GM18870 (cell line): Measurements from ENCODE around the gene PNMA6F.
"Not testable (repeated sequence)": the region's sequence is repeated elsewhere in the genome, so short reads cannot be mapped to it uniquely, and the experiment has no call there.

Experiments
- ATAC-seq: cut with Tn5 transposase; IDR thresholded peaks from one replicate; pipeline ENCODE4 v1.9.1; 2021; ENCODE audit warnings: moderate library complexity; ENCODE audit not compliant: unreplicated experiment

Gene PNMA6F

DNA sequence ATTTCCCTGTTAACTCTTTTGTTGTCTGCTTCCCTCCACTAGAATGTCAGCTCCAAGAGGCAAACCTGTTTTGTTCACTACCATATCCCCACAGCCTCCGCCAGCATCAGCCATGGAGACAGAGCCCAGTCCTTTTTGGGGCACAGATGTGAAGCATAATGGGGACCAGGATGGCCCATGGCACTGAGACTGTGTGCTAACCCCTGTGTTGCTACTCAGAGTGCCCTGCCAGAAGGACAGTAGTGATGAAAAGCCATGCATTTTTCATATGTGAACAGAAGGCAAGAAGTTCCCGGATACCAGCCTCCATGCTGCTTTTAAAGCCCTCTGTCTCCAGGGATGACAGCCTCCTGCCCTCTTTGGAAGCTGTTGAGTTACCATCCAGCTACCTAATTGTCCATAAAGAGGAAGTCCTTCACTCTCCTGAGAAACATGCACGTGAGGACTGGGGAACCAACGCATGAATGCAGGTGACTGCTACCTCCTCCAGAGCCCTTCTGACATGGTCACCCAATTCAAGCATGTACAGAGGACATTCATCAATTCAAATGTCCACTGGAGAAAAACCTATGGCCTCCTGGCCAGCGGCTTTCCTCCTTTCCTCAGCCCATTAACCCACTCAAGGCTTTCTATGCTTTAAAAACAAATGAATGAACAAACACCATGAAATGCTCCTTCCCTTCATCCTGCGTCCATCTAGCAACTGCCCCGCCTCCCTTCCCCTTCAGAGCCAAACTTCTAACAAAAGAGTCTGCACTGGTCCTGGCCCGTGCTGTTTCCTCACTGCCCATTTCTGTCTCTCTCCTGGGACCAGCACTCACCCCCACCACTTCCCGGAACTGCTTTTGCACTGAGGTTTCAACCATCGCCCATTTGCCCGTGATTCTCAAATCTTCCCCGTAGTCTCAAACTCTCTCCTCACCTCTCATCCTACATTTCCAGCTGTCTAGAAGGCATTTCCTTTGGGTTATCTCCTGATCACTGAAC lies 18.0 kb downstream of the PNMA6F start:
- no peak for ATAC-seq

DNA sequence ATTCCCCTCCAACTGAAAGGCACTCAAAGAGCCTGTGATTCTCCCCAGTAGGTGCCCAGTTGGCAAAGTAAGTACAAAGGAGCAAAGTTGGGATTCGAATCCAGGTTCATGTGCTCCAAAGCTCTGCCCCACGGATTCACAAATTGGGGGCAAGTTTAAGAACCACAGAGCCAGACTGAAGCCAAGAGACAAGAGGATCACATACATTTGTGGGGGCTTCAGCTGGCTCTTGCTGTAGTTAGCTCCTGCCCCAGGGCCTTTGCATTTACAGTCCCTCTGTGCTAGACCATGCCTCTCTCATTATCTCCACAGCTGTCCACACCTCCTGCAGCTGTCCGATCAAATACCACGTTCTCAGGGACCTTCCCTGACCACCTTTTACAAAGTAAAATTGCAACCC lies 18.8 kb downstream of the PNMA6F start:
- no peak for ATAC-seq

DNA sequence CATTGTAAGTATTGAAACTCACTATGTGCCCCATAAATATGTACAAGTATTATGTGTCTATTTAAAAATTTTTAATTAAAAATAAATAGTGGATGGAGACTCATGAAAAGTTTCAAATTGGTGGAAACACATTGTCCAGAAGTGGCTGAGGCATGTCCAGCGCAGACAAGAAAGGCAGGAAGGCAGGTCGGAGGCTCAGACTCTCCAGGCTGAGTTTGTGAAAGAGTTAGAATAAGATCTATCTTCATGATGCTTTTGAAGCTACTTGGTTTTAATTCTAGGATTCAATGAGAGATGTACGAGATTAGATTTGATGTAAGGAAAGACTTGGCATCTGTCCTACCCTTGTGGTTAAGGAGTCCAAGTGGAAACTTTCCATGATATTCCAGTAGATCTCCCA lies 19.8 kb downstream of the PNMA6F start:
- no peak for ATAC-seq

DNA sequence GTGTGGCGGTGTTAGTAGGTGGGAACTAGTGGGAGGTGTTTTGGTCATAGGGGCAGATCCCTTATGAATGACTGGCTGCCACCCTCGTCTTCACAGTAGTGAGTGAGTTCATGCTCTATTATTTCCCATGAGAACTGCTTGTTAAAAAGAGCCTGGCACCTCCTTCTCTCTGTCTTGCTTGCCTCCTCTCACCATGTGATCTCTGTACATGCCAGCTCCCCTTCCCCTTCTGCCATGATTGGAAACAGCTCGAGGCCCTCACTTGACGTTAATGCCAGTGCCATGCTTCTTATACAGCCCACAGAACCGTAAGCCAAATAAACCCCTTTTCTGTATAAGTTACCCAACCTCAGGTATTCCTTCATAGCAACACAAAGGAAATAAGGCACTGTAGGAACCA lies 21.7 kb downstream of the PNMA6F start:
- no peak for ATAC-seq

DNA sequence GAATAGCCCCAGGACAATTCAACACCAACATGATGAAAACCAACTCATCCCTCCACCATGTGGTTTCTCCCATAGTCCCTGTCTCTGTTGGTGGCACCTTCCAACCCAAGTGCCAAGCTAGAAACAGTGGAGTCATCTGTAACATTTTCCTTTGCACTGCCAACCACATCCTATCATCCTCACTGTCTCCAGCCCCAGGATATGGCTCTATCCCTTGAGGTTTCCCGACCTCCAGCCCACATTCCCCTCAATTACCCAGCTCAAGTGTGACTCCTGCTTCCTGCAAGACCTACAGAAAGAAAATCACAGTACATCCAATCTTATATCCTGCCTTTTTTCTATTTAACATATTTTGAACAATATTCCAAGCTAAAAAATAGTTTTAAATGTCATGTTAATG lies 24.2 kb downstream of the PNMA6F start:
- no peak for ATAC-seq

DNA sequence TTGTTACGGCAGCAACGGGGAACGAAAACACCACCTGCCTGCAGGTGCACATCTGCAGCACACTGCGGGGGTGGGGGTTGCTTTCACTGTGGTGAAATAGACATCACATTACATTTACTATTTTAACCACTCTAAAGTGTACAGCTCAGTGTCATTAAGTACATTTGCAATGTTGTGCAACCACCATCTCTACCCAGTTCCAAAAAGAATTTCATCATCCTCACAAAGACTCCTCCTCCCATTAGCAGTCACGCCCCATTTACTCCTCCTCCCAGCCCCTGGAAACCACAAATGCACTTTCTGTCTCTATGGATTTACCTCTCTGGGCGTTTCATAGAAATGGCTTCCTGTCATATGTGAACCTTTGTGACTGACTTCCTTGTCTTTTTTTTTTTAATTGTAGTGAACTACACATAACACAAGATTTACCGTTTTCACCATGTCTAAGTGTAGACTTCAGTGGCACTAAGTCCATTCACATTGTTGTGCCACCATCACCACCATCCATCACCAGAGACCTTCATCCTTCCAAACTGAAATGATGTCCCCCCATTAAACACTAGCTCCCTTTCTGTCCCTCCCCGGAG lies 28.0 kb downstream of the PNMA6F start:
- ATAC-seq, result not testable (repeated sequence)

DNA sequence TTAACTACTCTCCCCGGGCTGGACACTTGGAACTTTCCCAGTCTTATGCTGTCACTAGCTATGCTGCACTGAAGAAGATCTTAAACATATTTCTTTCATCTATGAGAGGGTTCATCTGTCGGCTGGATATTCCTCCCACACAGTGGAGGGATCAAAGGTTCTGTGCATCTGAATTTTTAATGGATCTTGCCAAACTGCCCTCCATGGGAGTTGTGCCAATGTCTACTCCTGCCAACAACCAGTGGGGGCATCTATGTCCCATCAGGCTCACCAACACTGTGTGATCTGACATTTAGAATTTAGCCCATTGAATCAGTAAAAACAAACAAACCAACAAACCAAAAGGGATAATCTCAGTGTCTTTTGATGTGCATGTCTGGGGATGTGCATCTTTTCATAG lies 32.8 kb downstream of the PNMA6F start:
- ATAC-seq, result not testable (repeated sequence)

DNA sequence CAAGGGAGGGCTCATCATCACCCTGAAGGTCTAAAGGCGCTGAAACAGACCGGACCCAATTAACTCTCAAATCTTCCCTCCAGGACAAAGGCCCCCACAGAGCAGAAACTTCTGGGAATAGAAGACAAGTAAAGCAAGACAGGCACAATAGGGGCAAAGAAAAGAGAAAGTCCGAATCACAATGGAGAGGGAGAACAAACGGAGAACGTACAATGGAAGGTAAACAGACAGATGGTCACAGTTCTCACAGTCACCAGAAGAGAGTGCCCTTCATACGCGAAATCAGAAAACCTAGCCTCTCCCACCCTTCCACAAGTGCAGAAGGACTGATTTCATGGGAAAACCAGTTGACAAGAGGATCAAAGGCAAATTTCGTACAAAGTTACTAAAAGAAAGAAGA lies 35.9 kb downstream of the PNMA6F start:
- not testable (repeated sequence) for ATAC-seq

DNA sequence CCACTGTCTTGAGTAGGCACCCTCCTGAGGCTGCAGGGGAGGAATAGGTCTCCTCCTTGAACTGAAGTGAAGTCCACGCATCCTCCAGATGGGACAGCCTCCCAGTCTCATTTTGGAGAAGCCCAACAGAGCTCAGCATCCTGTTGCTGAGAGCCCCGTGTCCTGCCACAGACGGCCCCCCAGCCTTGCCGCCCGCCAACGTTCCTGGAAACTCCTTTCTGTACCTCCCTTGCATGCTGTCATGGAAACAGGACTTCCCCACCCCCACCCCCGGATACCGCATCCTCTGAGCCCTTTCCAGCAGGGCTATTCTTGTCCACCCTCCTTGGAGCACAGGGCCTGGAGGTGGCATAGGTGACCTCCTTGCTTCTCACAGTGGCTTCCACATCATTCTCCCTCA lies 37.6 kb downstream of the PNMA6F start:
- ATAC-seq, result not testable (repeated sequence)

DNA sequence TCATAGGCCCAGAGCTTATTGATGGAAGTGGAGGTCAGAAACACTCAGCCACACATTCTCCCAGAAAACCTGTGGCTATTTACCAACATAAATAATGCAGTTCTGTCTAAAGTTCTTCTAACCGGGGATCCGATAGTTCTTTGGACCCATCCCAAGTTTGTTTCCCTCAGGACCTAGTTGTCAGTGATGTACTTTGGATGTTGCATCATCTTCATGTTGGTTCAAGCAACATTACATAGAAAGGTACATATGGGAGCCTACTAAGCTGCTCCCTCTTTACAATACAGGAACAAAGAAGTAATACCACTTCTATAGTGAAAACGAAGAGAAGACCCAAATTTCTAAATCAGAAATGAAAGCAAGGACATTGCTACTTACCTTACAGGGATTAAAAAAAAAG lies 39.8 kb downstream of the PNMA6F start:
- ATAC-seq, result not testable (repeated sequence)

DNA sequence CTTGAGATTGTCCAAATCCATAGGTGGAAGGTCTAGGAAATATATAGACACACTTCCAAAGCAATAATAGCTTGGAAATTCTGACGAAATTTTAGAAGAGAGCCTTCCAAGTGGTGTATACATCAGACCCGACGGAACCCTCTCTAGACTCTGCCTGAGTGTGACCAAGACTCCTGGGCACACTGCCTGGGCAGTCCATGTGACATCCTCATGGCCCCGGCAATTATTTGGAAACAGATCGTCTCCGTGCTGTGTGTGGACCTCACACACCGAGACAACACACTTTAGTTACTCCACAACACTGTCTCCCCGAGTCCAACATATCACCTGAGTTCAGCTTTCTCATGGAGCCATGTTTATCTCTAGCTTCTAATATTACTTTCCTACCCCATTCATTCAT lies 42.3 kb downstream of the PNMA6F start:
- not testable (repeated sequence) for ATAC-seq

DNA sequence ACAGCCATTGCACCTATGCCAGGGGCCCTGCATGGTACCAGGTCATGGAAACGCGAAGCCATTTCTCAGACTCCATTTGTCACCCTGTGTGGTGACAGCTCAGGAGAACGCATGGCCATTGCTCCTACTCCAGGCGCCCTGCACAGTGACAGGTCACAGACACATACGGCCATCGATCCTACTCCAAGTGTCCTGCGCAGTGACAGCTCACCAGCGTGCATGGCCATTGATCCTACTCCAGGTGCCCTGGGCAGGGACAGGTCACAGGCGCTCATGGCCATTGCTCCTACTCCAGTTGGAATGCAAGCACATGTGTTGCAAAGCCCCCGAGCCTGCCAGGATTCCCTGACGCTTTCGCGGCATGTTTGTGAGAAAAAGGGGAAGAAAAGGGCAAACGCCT lies 45.5 kb downstream of the PNMA6F start:
- not testable (repeated sequence) for ATAC-seq

DNA sequence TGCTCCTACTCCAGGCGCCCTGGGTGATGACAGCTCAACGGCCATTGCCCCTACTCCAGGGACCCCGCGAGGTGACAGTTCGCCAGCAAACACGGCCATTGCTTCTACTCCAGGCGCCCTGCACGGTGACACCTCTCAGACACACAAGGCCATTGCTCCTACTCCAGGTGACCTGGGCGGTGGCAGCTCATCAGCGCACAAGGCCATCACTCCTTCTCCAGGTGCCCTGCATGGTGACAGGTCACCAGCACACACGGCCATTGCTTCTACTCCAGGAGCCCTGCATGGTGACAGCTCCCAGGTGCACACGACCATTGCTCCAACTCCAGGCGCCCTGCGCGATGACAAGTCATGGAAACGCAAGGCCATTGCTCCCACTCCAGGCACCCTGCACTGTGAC lies 46.1 kb downstream of the PNMA6F start:
- not testable (repeated sequence) for ATAC-seq

DNA sequence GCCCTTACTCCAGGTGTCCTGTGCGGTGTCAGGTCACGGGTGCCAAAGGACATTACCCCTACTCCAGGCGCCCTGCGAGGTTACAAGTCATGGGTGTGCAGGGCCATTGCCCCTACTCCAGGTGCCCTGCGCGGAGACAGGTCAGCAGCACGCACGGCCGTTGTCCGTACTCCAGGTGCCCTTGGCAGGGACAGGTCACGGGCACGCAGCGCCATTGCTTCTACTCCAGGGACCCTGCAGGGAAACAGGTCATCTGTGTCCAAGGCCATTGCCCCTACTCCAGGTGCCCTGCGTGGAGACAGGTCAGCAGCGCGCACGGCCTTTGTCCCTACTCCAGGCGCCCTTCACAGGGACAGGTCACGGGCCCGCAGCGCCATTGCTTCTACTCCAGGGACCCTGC lies 49.0 kb downstream of the PNMA6F start:
- not testable (repeated sequence) for ATAC-seq

DNA sequence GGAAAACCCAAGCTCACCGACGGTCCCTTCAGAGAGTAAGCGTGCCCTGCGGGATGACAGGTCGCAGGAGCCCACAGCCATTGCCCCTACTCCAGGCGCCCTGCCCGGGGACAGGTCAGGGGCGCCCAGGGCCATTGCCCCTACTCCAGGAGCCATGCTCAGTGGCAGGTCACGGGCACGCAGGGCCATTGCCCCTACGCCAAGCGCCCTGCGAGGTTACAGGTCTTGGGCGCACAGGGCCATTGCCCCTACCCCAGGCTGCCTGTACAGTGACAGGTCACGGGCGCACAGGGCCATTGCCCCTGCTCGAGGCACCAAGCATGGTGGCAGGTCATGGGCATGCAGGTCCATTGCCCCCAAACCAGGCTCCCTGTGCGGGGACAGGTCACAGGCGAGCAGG lies 49.5 kb downstream of the PNMA6F start:
- ATAC-seq, result not testable (repeated sequence)
